GM23338 (cell line): ENCODE data around the gene ANKRD44. TPM values are rescaled to one million over a fixed set of nuclear protein-coding genes. Genes with fewer than 3 reads are reported as not detected.

Source experiments
- ATAC-seq: fragments of 200-7000 bp; cut with Tn5 transposase; 3 replicates; pipeline ENCODE4 v1.9.1; 2020
- DNase-seq: peaks from one replicate; pipeline ENCODE4 v3.0.0-alpha.2; 2015; ENCODE audit warnings: low spot score
- H2AFZ ChIP-seq: fragments of 200-600 bp; sonication (generic); 2 replicates; pipeline ENCODE4 v1.8.0; 2016; ENCODE audit warnings: antibody characterized with exemption, mild to moderate bottlenecking, moderate library complexity
- H3F3A ChIP-seq: fragments of 200-600 bp; sonication (generic); replicated peaks from 2 replicates; pipeline ENCODE4 v1.8.0; 2017; ENCODE audit warnings: antibody characterized with exemption, mixed run types, low read depth
- H3K27ac ChIP-seq: fragments of 200-600 bp; sonication (generic); 2 replicates; pipeline ENCODE4 v1.6.1; 2016; ENCODE audit warnings: low read depth
- H3K27me3 ChIP-seq: fragments of 200-600 bp; sonication (generic); 2 replicates; pipeline ENCODE4 v1.8.0; 2016; ENCODE audit warnings: mild to moderate bottlenecking, mixed run types, moderate library complexity; ENCODE audit not compliant: insufficient read depth
- H3K36me3 ChIP-seq: fragments of 200-600 bp; sonication (generic); 2 replicates; pipeline ENCODE4 v1.8.0; 2016; ENCODE audit warnings: mild to moderate bottlenecking; ENCODE audit not compliant: insufficient read depth
- H3K4me1 ChIP-seq: fragments of 200-600 bp; sonication (generic); 2 replicates; pipeline ENCODE4 v1.8.0; 2016; ENCODE audit warnings: mild to moderate bottlenecking, moderate library complexity; ENCODE audit not compliant: insufficient read depth
- H3K4me2 ChIP-seq: fragments of 200-600 bp; sonication (generic); 2 replicates; pipeline ENCODE4 v1.7.1; 2017; ENCODE audit warnings: mixed run types
- H3K4me3 ChIP-seq: fragments of 200-600 bp; sonication (generic); 2 replicates; pipeline ENCODE4 v1.6.1; 2016; ENCODE audit warnings: mixed run types
- H3K79me2 ChIP-seq: fragments of 200-600 bp; sonication (generic); replicated peaks from 2 replicates; pipeline ENCODE4 v1.8.0; 2017; ENCODE audit warnings: mild to moderate bottlenecking; ENCODE audit not compliant: insufficient read depth
- H3K9me2 ChIP-seq: fragments of 200-600 bp; sonication (generic); 2 replicates; pipeline ENCODE4 v1.8.0; 2017; ENCODE audit not compliant: insufficient read depth
- H4K20me1 ChIP-seq: fragments of 200-600 bp; sonication (generic); replicated peaks from 2 replicates; pipeline ENCODE4 v1.8.0; 2017; ENCODE audit warnings: mild to moderate bottlenecking; ENCODE audit not compliant: insufficient read depth
- H3K27ac Mint-ChIP-seq: 2 replicates; pipeline ENCODE4 v1.8.0; 2020; ENCODE audit warnings: inconsistent platforms, mild to moderate bottlenecking, moderate library complexity, mixed read lengths
- H3K27me3 Mint-ChIP-seq: 3 replicates; pipeline ENCODE4 v1.8.0; 2022; ENCODE audit warnings: low read depth, mild to moderate bottlenecking, moderate library complexity, mixed read lengths, inconsistent platforms; ENCODE audit not compliant: insufficient read depth, poor library complexity
- H3K36me3 Mint-ChIP-seq: 3 replicates; pipeline ENCODE4 v1.8.0; 2021; ENCODE audit warnings: low read depth, mild to moderate bottlenecking, inconsistent platforms, moderate library complexity, mixed read lengths
- H3K4me1 Mint-ChIP-seq: 3 replicates; pipeline ENCODE4 v1.8.0; 2020; ENCODE audit warnings: mild to moderate bottlenecking, inconsistent platforms, mixed read lengths
- H3K4me3 Mint-ChIP-seq: 3 replicates; pipeline ENCODE4 v1.8.0; 2021; ENCODE audit warnings: moderate library complexity, mild to moderate bottlenecking, inconsistent platforms, mixed read lengths
- H3K9me3 Mint-ChIP-seq: 3 replicates; pipeline ENCODE4 v1.8.0; 2020; ENCODE audit warnings: moderate library complexity, mild to moderate bottlenecking, inconsistent platforms, mixed read lengths
- CREB1 ChIP-seq: fragments of 250-450 bp; sonication (Bioruptor Pico); IDR thresholded peaks from 2 replicates; pipeline ENCODE4 v1.5.0; 2020; ENCODE audit warnings: low read depth, mild to moderate bottlenecking, moderate library complexity
- ETS1 ChIP-seq: IDR thresholded peaks from 2 replicates; pipeline ENCODE4 v1.6.1; 2016; ENCODE audit warnings: antibody characterized with exemption
- EZH2 ChIP-seq: fragments of 200-600 bp; sonication (generic); IDR thresholded peaks from one replicate; pipeline ENCODE4 v1.8.0; 2017; ENCODE audit warnings: antibody characterized with exemption, mild to moderate bottlenecking, low read depth; ENCODE audit not compliant: unreplicated experiment
- POLR2AphosphoS5 ChIP-seq: IDR thresholded peaks from 2 replicates; pipeline ENCODE4 v1.6.1; 2016; ENCODE audit warnings: antibody characterized with exemption, low read depth
- STAT1 ChIP-seq: IDR thresholded peaks from one replicate; pipeline ENCODE4 v1.6.1; 2016; ENCODE audit warnings: antibody characterized with exemption; ENCODE audit not compliant: unreplicated experiment
- ZNF331 ChIP-seq: fragments of 250-450 bp; sonication (Bioruptor Pico); IDR thresholded peaks from 2 replicates; pipeline ENCODE4 v1.5.0; 2020; ENCODE audit warnings: low read depth, mild to moderate bottlenecking, moderate library complexity
- ZNF462 ChIP-seq: fragments of 250-450 bp; sonication (Bioruptor Pico); IDR thresholded peaks from 2 replicates; pipeline ENCODE4 v1.5.0; 2020; ENCODE audit warnings: mild to moderate bottlenecking, moderate library complexity
- polyA plus RNA-seq: library from polyadenylated mRNA; unstranded; fragments of >200 nt; fragmentation: Nextera tagmentation; extraction: Ambion mirVana; gene quantifications from 2 replicates; pipeline ENCODE4 v1.2.1, GENCODE V29; 2016
- total RNA-seq: library from RNA; depleted of rRNA; stranded (reverse); fragments of >200 nt; shearing (Covaris generic); gene quantifications from 2 replicates; pipeline ENCODE4 v1.2.3, GENCODE V29; 2014

The ANKRD44 gene
- total and polyA plus RNA-seq, 2 experiments from 2014 or later, result 0.44 to 0.56 TPM

GRCh38 chr2:197109326-197109725 is 201.3 kb downstream of the ANKRD44 start:
- Histone ChIP-seq H3K4me2 (no peak overlapping the region), H3K4me3 (no peak overlapping the region), H2AFZ (no peak overlapping the region), H3K4me1 (no peaks in the 10 kb centered on the region), H3K27ac (no peak overlapping the region), H3F3A (no peaks in the 10 kb centered on the region), H3K36me3 (no peaks in the 10 kb centered on the region), H3K27me3 (no peaks in the 10 kb centered on the region), H4K20me1 (no peaks in the 10 kb centered on the region), H3K79me2 (no peaks in the 10 kb centered on the region), H3K9me2 (no peaks in the 10 kb centered on the region)
- TF ChIP-seq CREB1, result no peak
- no peak for TF ChIP-seq POLR2AphosphoS5
- no peak for TF ChIP-seq ZNF462 (CRISPR knock-in tag)
- no peak for TF ChIP-seq ZNF331 (CRISPR knock-in tag)
- TF ChIP-seq EZH2, result no peak
- no peak for TF ChIP-seq STAT1
- no peak for TF ChIP-seq ETS1
- H3K27me3 Mint-ChIP-seq, result peaks cover 5% of the 10 kb centered on the region
- ATAC-seq (no peak), DNase-seq (no peak)
- H3K9me3 Mint-ChIP-seq, result no peaks in the 10 kb centered on the region
- H3K4me3 Mint-ChIP-seq, result no peak overlapping the region
- no peak overlapping the region for H3K27ac Mint-ChIP-seq
- H3K36me3 Mint-ChIP-seq, result no peaks in the 10 kb centered on the region
- H3K4me1 Mint-ChIP-seq, result peaks cover 3% of the 10 kb centered on the region; the same call in 1 of the 3 replicates
